ENCODE measurements around the gene HLCS.

Gene HLCS

GRCh38 chr21:36927719-36928117 is 38.8 kb downstream of the HLCS start:
- no peak overlapping the region for H3K27ac ChIP-seq (ENCODE audit: low read depth, low read length)
- no peaks in the 10 kb centered on the region for H3K79me2 ChIP-seq (ENCODE audit: control insufficient read depth, insufficient read depth, low read length, unreplicated experiment)
- no peaks in the 10 kb centered on the region for H3K36me3 ChIP-seq (ENCODE audit: insufficient read depth, low read length)
- no peaks in the 10 kb centered on the region for H3K27me3 ChIP-seq (ENCODE audit: insufficient read depth, low read length)
- peaks cover 4% of the 10 kb centered on the region for H3K4me1 ChIP-seq (ENCODE audit: control insufficient read depth, insufficient read depth, low read length, unreplicated experiment)
- no peak overlapping the region for H2AFZ ChIP-seq (ENCODE audit: low read length, unreplicated experiment)
- no peak overlapping the region for H3K4me3 ChIP-seq (ENCODE audit: low read depth, low read length)

GRCh38 chr21:36926989-36927718 is 39.3 kb downstream of the HLCS start:
- Histone ChIP-seq H3K27ac (ENCODE audit: low read depth, low read length) (no peak overlapping the region), H2AFZ (ENCODE audit: low read length, unreplicated experiment) (no peak overlapping the region), H3K4me1 (ENCODE audit: control insufficient read depth, insufficient read depth, low read length, unreplicated experiment) (peaks cover 4% of the 10 kb centered on the region), H3K36me3 (ENCODE audit: insufficient read depth, low read length) (no peaks in the 10 kb centered on the region), H3K79me2 (ENCODE audit: control insufficient read depth, insufficient read depth, low read length, unreplicated experiment) (no peaks in the 10 kb centered on the region), H3K27me3 (ENCODE audit: insufficient read depth, low read length) (no peaks in the 10 kb centered on the region), H3K4me3 (ENCODE audit: low read depth, low read length) (no peak overlapping the region)

- no peaks in the 10 kb centered on the region for H3K36me3 ChIP-seq (ENCODE audit: insufficient read depth, low read length)
- H3K79me2 ChIP-seq (ENCODE audit: control insufficient read depth, insufficient read depth, low read length, unreplicated experiment) = no peaks in the 10 kb centered on the region
- H3K27ac ChIP-seq (ENCODE audit: low read depth, low read length) = no peak overlapping the region
- no peak overlapping the region for H3K4me3 ChIP-seq (ENCODE audit: low read depth, low read length)
- no peaks in the 10 kb centered on the region for H3K27me3 ChIP-seq (ENCODE audit: insufficient read depth, low read length)
- H3K4me1 ChIP-seq (ENCODE audit: control insufficient read depth, insufficient read depth, low read length, unreplicated experiment) = peaks cover 4% of the 10 kb centered on the region
- H2AFZ ChIP-seq (ENCODE audit: low read length, unreplicated experiment) = no peak overlapping the region
These were observed 43.2 kb downstream of the HLCS start for GRCh38 chr21:36923270-36923669.

- H3K4me1 ChIP-seq (ENCODE audit: control insufficient read depth, insufficient read depth, low read length, unreplicated experiment) = peaks cover 2% of the 10 kb centered on the region
- H3K4me3 ChIP-seq (ENCODE audit: low read depth, low read length) = no peak overlapping the region
- no peak overlapping the region for H2AFZ ChIP-seq (ENCODE audit: low read length, unreplicated experiment)
- H3K27ac ChIP-seq (ENCODE audit: low read depth, low read length) = no peak overlapping the region
- H3K27me3 ChIP-seq (ENCODE audit: insufficient read depth, low read length) = no peaks in the 10 kb centered on the region
- H3K36me3 ChIP-seq (ENCODE audit: insufficient read depth, low read length) = no peaks in the 10 kb centered on the region
- no peaks in the 10 kb centered on the region for H3K79me2 ChIP-seq (ENCODE audit: control insufficient read depth, insufficient read depth, low read length, unreplicated experiment)
These were observed 43.6 kb downstream of the HLCS start for GRCh38 chr21:36922861-36923260.

GRCh38 chr21:36918291-36918690 is 48.2 kb downstream of the HLCS start:
- Histone ChIP-seq H3K27ac (ENCODE audit: low read depth, low read length) (no peak overlapping the region), H3K36me3 (ENCODE audit: insufficient read depth, low read length) (no peaks in the 10 kb centered on the region), H3K27me3 (ENCODE audit: insufficient read depth, low read length) (no peaks in the 10 kb centered on the region), H3K79me2 (ENCODE audit: control insufficient read depth, insufficient read depth, low read length, unreplicated experiment) (no peaks in the 10 kb centered on the region), H3K4me1 (ENCODE audit: control insufficient read depth, insufficient read depth, low read length, unreplicated experiment) (no peaks in the 10 kb centered on the region), H2AFZ (ENCODE audit: low read length, unreplicated experiment) (no peak overlapping the region), H3K4me3 (ENCODE audit: low read depth, low read length) (no peak overlapping the region)

GRCh38 chr21:36917471-36918158 is 48.9 kb downstream of the HLCS start:
- Histone ChIP-seq H3K27ac (ENCODE audit: low read depth, low read length) (no peak overlapping the region), H3K27me3 (ENCODE audit: insufficient read depth, low read length) (no peaks in the 10 kb centered on the region), H3K79me2 (ENCODE audit: control insufficient read depth, insufficient read depth, low read length, unreplicated experiment) (no peaks in the 10 kb centered on the region), H2AFZ (ENCODE audit: low read length, unreplicated experiment) (no peak overlapping the region), H3K4me1 (ENCODE audit: control insufficient read depth, insufficient read depth, low read length, unreplicated experiment) (no peaks in the 10 kb centered on the region), H3K36me3 (ENCODE audit: insufficient read depth, low read length) (no peaks in the 10 kb centered on the region), H3K4me3 (ENCODE audit: low read depth, low read length) (no peak overlapping the region)

- H3K27me3 ChIP-seq (ENCODE audit: insufficient read depth, low read length) = no peaks in the 10 kb centered on the region
- no peaks in the 10 kb centered on the region for H3K4me1 ChIP-seq (ENCODE audit: control insufficient read depth, insufficient read depth, low read length, unreplicated experiment)
- no peak overlapping the region for H3K27ac ChIP-seq (ENCODE audit: low read depth, low read length)
- H2AFZ ChIP-seq (ENCODE audit: low read length, unreplicated experiment) = no peak overlapping the region
- no peaks in the 10 kb centered on the region for H3K36me3 ChIP-seq (ENCODE audit: insufficient read depth, low read length)
- no peak overlapping the region for H3K4me3 ChIP-seq (ENCODE audit: low read depth, low read length)
- no peaks in the 10 kb centered on the region for H3K79me2 ChIP-seq (ENCODE audit: control insufficient read depth, insufficient read depth, low read length, unreplicated experiment)
These were observed 49.8 kb downstream of the HLCS start for GRCh38 chr21:36916718-36917117.

- H2AFZ ChIP-seq (ENCODE audit: low read length, unreplicated experiment) = no peak overlapping the region
- no peaks in the 10 kb centered on the region for H3K27me3 ChIP-seq (ENCODE audit: insufficient read depth, low read length)
- no peaks in the 10 kb centered on the region for H3K79me2 ChIP-seq (ENCODE audit: control insufficient read depth, insufficient read depth, low read length, unreplicated experiment)
- no peak overlapping the region for H3K27ac ChIP-seq (ENCODE audit: low read depth, low read length)
- H3K4me3 ChIP-seq (ENCODE audit: low read depth, low read length) = no peak overlapping the region
- H3K4me1 ChIP-seq (ENCODE audit: control insufficient read depth, insufficient read depth, low read length, unreplicated experiment) = peaks cover 5% of the 10 kb centered on the region
- no peaks in the 10 kb centered on the region for H3K36me3 ChIP-seq (ENCODE audit: insufficient read depth, low read length)
These were observed 50.7 kb downstream of the HLCS start for GRCh38 chr21:36915696-36916245.

- Histone ChIP-seq H3K27ac (ENCODE audit: low read depth, low read length) (no peak overlapping the region), H3K79me2 (ENCODE audit: control insufficient read depth, insufficient read depth, low read length, unreplicated experiment) (no peaks in the 10 kb centered on the region), H3K27me3 (ENCODE audit: insufficient read depth, low read length) (no peaks in the 10 kb centered on the region), H3K4me1 (ENCODE audit: control insufficient read depth, insufficient read depth, low read length, unreplicated experiment) (peaks cover 11% of the 10 kb centered on the region), H2AFZ (ENCODE audit: low read length, unreplicated experiment) (no peak overlapping the region), H3K4me3 (ENCODE audit: low read depth, low read length) (no peak overlapping the region), H3K36me3 (ENCODE audit: insufficient read depth, low read length) (no peaks in the 10 kb centered on the region)
These were observed 51.3 kb downstream of the HLCS start for GRCh38 chr21:36915014-36915695.

GRCh38 chr21:36914244-36915013 is 52.0 kb downstream of the HLCS start:
- Histone ChIP-seq H2AFZ (ENCODE audit: low read length, unreplicated experiment) (no peak overlapping the region), H3K36me3 (ENCODE audit: insufficient read depth, low read length) (no peaks in the 10 kb centered on the region), H3K4me1 (ENCODE audit: control insufficient read depth, insufficient read depth, low read length, unreplicated experiment) (peaks cover 16% of the 10 kb centered on the region), H3K4me3 (ENCODE audit: low read depth, low read length) (no peak overlapping the region), H3K27me3 (ENCODE audit: insufficient read depth, low read length) (no peaks in the 10 kb centered on the region), H3K27ac (ENCODE audit: low read depth, low read length) (no peak overlapping the region), H3K79me2 (ENCODE audit: control insufficient read depth, insufficient read depth, low read length, unreplicated experiment) (no peaks in the 10 kb centered on the region)
